Kidney (tissue), 14 donors: ENCODE data around the gene ARHGAP8. TPM values are rescaled to one million over a fixed set of nuclear protein-coding genes. Genes with fewer than 3 reads are reported as not detected.

Source experiments
- DNase-seq, 5 donors: peaks; one replicate each; pipeline ENCODE4 v3.0.0-alpha.2; 2013 to 2020
- FAIRE-seq: peaks from 2 replicates; lab custom pipeline; 2012; peaks lifted over from hg19 to GRCh38; lab: Jason Lieb, UNC
- H3K27ac ChIP-seq, 2 donors: one replicate each; pipeline ENCODE4 v1.7.0; 2013; ENCODE audit warnings: low read depth in 2 of 2, low read length in 2 of 2, inconsistent platforms in 1 of 2
- H3K27me3 ChIP-seq: one replicate; pipeline ENCODE4 v1.7.1; 2013; ENCODE audit warnings: low read length, inconsistent platforms; ENCODE audit not compliant: control insufficient read depth, insufficient read depth
- H3K36me3 ChIP-seq, 3 donors: one replicate each; pipeline versions ENCODE4 v1.7.0 to v1.7.1; 2013; ENCODE audit warnings: low read length in 3 of 3, control low read depth in 1 of 3, inconsistent platforms in 1 of 3; ENCODE audit not compliant: insufficient read depth in 3 of 3, control insufficient read depth in 2 of 3
- H3K4me1 ChIP-seq, 3 donors: one replicate each; pipeline versions ENCODE4 v1.7.0 to v1.7.1; 2013; ENCODE audit warnings: low read length in 3 of 3, inconsistent platforms in 1 of 3, low read depth in 1 of 3; ENCODE audit not compliant: control insufficient read depth in 2 of 3, insufficient read depth in 2 of 3
- H3K4me3 ChIP-seq, 3 donors: one replicate each; pipeline versions ENCODE4 v1.7.0 to v1.8.1; 2013; ENCODE audit warnings: low read length in 3 of 3, control low read depth in 1 of 3, inconsistent platforms in 1 of 3
- H3K9ac ChIP-seq, 3 donors: one replicate each; pipeline versions ENCODE4 v1.7.0 to v1.7.1; 2013; ENCODE audit warnings: low read length in 3 of 3, control low read depth in 1 of 3, inconsistent platforms in 1 of 3
- H3K9me3 ChIP-seq, 3 donors: one replicate each; pipeline versions ENCODE4 v1.7.0 to v1.7.1; 2013; ENCODE audit warnings: low read length in 3 of 3, control low read depth in 1 of 3, inconsistent platforms in 1 of 3; ENCODE audit not compliant: control insufficient read depth in 2 of 3, insufficient read depth in 1 of 3
- intact Hi-C: fragments of 100-400 bp; cut with DNase I; formaldehyde crosslinking; loops from one replicate; pipeline ENCODE4 v1.11.1; 2022
- polyA plus RNA-seq: library from polyadenylated mRNA; stranded (reverse); fragments of 350-450 nt; fragmentation: Illumina TruSeq; extraction: RNeasy Lipid Tissue Mini Kit (QIAGEN cat#74804); gene quantifications from one replicate; pipeline ENCODE4 v1.2.3, GENCODE V29; 2014; ENCODE audit warnings: low read depth, low replicate concordance; ENCODE audit not compliant: insufficient read depth
- total RNA-seq: library from RNA; stranded (reverse); fragmentation: NEBNext Ultra II Directional; extraction: Animal tissue kit (Norgen Biotek cat#: 25700); gene quantifications from one replicate; pipeline ENCODE4 v1.2.1, GENCODE V29; 2021
- TF ChIP-seq, protein P1 (sequence below): IDR thresholded peaks from 3 replicates; pipeline ENCODE4 v1.5.1; 2012; ENCODE audit warnings: mild to moderate bottlenecking, moderate library complexity, borderline replicate concordance; ENCODE audit not compliant: insufficient read depth; ENCODE audit errors: extremely low read depth
- donor health status: control.
- donor health status: control.
- donor health status: control.
- donor health status: control.
- donor health status: control.
- donor health status: DM: yes; HTN: yes; CAD: no.
- donor health status: Normal renal cell carcinoma (clear cell type).

Gene ARHGAP8
- total and polyA plus RNA-seq, 2 donors from 2014 or later = 30.2 to 35.7 TPM

GRCh38 chr22:44845796-44846720, 93.7 kb downstream of the ARHGAP8 start:
- intact Hi-C loops = no loop called here
- Histone ChIP-seq H3K27me3 (no peaks in the 10 kb centered on the region), H3K4me3 (no peak overlapping the region), H3K9me3 (no peaks in the 10 kb centered on the region), H3K4me1 (no peaks in the 10 kb centered on the region), H3K27ac (no peak overlapping the region), H3K36me3 (no peaks in the 10 kb centered on the region), H3K9ac (no peak overlapping the region)
- DNase-seq = peak in 1 of 5 donors; percentile 68
- FAIRE-seq = no peak
- TF ChIP-seq, protein P1, sequence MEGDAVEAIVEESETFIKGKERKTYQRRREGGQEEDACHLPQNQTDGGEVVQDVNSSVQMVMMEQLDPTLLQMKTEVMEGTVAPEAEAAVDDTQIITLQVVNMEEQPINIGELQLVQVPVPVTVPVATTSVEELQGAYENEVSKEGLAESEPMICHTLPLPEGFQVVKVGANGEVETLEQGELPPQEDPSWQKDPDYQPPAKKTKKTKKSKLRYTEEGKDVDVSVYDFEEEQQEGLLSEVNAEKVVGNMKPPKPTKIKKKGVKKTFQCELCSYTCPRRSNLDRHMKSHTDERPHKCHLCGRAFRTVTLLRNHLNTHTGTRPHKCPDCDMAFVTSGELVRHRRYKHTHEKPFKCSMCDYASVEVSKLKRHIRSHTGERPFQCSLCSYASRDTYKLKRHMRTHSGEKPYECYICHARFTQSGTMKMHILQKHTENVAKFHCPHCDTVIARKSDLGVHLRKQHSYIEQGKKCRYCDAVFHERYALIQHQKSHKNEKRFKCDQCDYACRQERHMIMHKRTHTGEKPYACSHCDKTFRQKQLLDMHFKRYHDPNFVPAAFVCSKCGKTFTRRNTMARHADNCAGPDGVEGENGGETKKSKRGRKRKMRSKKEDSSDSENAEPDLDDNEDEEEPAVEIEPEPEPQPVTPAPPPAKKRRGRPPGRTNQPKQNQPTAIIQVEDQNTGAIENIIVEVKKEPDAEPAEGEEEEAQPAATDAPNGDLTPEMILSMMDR = no peak

DNA sequence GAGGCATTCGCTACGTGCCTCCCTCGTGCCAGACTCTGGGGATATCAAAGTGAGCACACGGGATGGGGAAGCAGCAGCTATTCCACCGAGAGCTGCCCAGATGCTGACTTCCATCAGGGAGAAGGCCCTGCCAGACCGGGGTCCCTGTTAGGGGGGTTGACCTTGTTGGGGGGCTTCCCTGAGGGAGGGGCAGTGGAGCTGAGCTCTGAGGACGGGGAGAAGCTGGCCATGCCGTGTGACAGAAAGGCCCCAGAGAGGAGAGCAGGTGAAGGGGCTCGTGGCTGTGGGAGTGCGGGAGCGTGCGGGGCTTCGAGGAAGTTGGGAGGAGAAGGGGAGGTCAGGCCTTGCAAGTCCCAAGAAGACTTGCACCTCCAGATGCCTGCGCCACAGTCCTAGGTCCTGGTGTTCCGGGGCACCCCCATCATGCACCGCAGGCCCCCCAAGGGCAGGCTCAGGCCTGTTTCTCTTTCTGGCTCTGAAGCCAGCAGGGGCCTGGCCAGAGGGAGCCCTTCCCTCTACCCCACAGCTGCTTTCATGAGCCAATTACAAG, 94.4 kb downstream of the ARHGAP8 start:
- TF ChIP-seq, protein P1 = no peak
- Histone ChIP-seq H3K27ac (no peak overlapping the region), H3K4me3 (no peak overlapping the region), H3K9me3 (no peaks in the 10 kb centered on the region), H3K36me3 (no peaks in the 10 kb centered on the region), H3K27me3 (no peaks in the 10 kb centered on the region), H3K4me1 (no peaks in the 10 kb centered on the region), H3K9ac (no peak overlapping the region)
- FAIRE-seq (no peak), DNase-seq (peak in 1 of 5 donors; percentile 57)
- intact Hi-C loops = no loop called here

GRCh38 chr22:44847380-44847779, 95.0 kb downstream of the ARHGAP8 start:
- DNase-seq (peak in 1 of 5 donors; percentile 11), FAIRE-seq (no peak)
- no peaks in the 10 kb centered on the region for H3K9me3 ChIP-seq
- no peaks in the 10 kb centered on the region for H3K27me3 ChIP-seq
- H3K36me3 ChIP-seq = no peaks in the 10 kb centered on the region
- TF ChIP-seq, protein P1 = no peak
- intact Hi-C loops = no loop called here
- no peak overlapping the region for H3K9ac ChIP-seq
- H3K4me1 ChIP-seq = no peaks in the 10 kb centered on the region
- no peak overlapping the region for H3K4me3 ChIP-seq
- no peak overlapping the region for H3K27ac ChIP-seq
